ENCODE measurements around the gene NAP1L5.

Gene NAP1L5

GRCh38 chr4:88696630-88697029 is 999 bp downstream of the NAP1L5 start:
- no peak for TF ChIP-seq CTCF (IDR thresholded peaks at IDR 0.05; ENCODE audit: borderline replicate concordance, insufficient read depth, low read depth, low read length)
- H3K4me3 ChIP-seq (ENCODE audit: low read depth, low read length), result no peak overlapping the region

GRCh38 chr4:88693792-88694191 is 3.8 kb downstream of the NAP1L5 start:
- no peak for TF ChIP-seq CTCF (IDR thresholded peaks at IDR 0.05; ENCODE audit: borderline replicate concordance, insufficient read depth, low read depth, low read length)
- no peak overlapping the region for H3K4me3 ChIP-seq (ENCODE audit: low read depth, low read length)

GRCh38 chr4:88690355-88690754 is 7.3 kb downstream of the NAP1L5 start:
- no peak overlapping the region for H3K4me3 ChIP-seq (ENCODE audit: low read depth, low read length)

GRCh38 chr4:88681209-88681608 is 16.4 kb downstream of the NAP1L5 start:
- no peak overlapping the region for H3K4me3 ChIP-seq (ENCODE audit: low read depth, low read length)
- no peak for TF ChIP-seq CTCF (IDR thresholded peaks at IDR 0.05; ENCODE audit: borderline replicate concordance, insufficient read depth, low read depth, low read length)

More at GRCh38 chr4:88690355-88690754, 7.3 kb downstream of the NAP1L5 start:
- TF ChIP-seq CTCF (IDR thresholded peaks at IDR 0.05; ENCODE audit: borderline replicate concordance, insufficient read depth, low read depth, low read length), result no peak

GRCh38 chr4:88675543-88675942 is 22.1 kb downstream of the NAP1L5 start:
- no peak for TF ChIP-seq CTCF (IDR thresholded peaks at IDR 0.05; ENCODE audit: borderline replicate concordance, insufficient read depth, low read depth, low read length)
- no peak overlapping the region for H3K4me3 ChIP-seq (ENCODE audit: low read depth, low read length)

GRCh38 chr4:88674979-88675378 is 22.6 kb downstream of the NAP1L5 start:
- no peak for TF ChIP-seq CTCF (IDR thresholded peaks at IDR 0.05; ENCODE audit: borderline replicate concordance, insufficient read depth, low read depth, low read length)
- H3K4me3 ChIP-seq (ENCODE audit: low read depth, low read length), result no peak overlapping the region

- H3K4me3 ChIP-seq (ENCODE audit: low read depth, low read length), result no peak overlapping the region
- TF ChIP-seq CTCF (IDR thresholded peaks at IDR 0.05; ENCODE audit: borderline replicate concordance, insufficient read depth, low read depth, low read length), result no peak
Observed at GRCh38 chr4:88674565-88674964, 23.1 kb downstream of the NAP1L5 start.
